ENCODE data around the gene FAM53A.

- TF ChIP-seq ZFX (IDR thresholded peaks at IDR 0.05) (no peak), CTCF (conservative IDR thresholded peaks at IDR 0.05) (no peak)
Observed at GRCh38 chr4:1599491-1600210, 84.5 kb downstream of the FAM53A start.
